Measurements from ENCODE around the gene FXYD1. TPM values are rescaled to one million over a fixed set of nuclear protein-coding genes. Genes with fewer than 3 reads are reported as not detected.

The FXYD1 gene
- polyA plus RNA-seq, 3 donors, result 16.1 to 22.5 (median 20.2) TPM

- no peak for DNase-seq (ENCODE audit: low read depth in 3 of 3, low spot score in 2 of 3)
Observed at GRCh38 chr19:35106898-35107541, 31.6 kb upstream of the FXYD1 start.

DNA sequence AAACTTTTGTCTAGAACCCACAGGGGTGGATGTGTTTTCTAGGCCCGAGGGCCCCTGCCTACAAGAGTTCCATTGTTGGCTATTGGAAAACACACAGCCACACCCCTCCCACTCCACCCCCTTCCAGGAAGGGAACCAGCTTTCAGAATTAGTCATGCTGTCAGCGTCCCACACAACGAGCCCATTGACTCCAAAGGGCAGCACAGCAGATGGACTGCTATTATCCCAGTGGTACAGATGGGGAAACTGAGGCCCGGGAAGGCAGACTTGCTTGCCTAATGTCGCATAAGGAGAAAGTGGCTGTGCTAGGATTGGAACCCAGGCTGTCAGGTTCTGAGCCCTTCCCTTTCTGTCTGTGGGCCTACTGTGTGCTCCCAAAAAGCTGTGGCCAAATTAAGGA is 31.1 kb upstream of the FXYD1 start:
- no peak for DNase-seq (ENCODE audit: low read depth in 3 of 3, low spot score in 2 of 3)

GRCh38 chr19:35108730-35109129 is 29.9 kb upstream of the FXYD1 start:
- no peak for DNase-seq (ENCODE audit: low read depth in 3 of 3, low spot score in 2 of 3)

DNA sequence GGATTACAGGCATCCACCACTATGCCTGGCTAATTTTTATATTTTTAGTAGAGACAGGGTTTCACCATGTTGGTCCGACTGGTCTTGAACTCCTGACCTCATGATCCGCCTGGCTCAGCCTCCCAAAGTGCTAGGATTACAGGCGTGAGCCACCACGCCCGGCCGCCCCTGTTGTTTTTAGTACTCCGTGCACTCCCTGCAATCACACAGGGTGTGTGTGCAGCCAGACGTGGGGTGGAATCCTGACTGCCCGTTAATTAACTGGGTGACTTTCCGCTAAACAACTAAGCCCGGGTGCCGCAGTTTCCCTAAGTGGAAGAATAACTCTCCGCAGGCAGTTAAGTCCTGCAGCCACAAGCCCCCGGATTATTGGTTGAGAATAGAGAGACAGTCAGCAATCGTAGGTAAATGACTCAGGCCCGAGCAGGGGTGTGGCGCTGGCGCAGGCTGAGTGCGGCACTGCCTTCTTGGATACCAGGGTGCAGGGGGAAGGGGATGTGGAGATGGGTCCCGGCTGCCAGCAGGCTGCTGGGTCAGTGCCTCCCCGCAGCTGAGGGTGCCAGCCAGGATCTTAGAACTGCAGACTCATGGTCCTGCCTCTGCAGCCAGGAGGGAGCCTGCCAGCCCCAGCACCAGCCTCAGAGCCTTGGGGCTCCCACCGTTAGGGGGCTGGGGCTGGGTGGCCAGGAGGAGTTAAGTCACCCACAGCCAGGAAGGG is 29.1 kb upstream of the FXYD1 start:
- no peak for DNase-seq (ENCODE audit: low read depth in 3 of 3, low spot score in 2 of 3)

GRCh38 chr19:35110974-35111373 is 27.6 kb upstream of the FXYD1 start:
- DNase-seq (ENCODE audit: low read depth in 3 of 3, low spot score in 2 of 3), result no peak

- DNase-seq (ENCODE audit: low read depth in 3 of 3, low spot score in 2 of 3), result no peak
Observed at GRCh38 chr19:35112995-35113688, 25.5 kb upstream of the FXYD1 start.

DNA sequence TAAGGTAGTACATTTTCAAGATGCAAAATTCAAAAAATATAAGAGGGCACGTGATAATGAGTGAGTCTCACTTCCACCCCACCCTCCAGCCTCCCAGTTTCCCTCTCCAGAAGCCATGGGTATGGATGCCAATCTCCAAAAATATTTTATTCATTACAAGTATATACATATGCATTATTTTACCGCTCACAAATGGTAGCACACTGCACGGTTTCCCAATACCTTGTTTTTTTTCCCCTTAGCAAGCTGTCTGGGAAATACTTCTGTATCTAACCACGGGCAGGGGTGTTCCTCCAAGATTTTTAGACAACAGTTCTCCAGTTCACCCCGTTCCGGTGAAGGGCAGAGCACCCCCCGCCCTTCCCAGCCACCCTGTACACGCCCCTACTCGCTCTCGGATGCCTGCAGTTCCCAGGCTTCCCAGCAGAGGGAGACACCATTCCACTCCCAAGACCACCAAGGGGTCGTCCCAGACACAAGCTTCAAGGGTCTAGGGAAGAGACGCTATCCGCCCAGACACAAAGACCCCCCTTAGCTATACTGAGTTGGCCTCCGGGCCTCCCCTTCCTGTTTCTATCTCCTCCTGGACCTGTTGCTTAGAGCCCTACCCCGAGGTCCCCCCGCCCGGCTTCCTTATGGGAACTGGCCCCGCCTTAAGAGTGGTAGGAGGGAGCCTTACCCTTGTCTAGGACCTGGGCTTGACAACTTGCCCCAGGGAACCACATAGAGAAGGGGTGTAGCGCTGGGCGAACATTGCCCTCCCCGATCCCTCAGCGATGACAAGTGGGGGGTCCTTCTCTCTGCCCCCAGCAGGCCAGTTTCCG is 24.1 kb upstream of the FXYD1 start:
- DNase-seq (ENCODE audit: low read depth in 3 of 3, low spot score in 2 of 3), result peak in 2 of 3 donors; percentile 69 to 72

DNA sequence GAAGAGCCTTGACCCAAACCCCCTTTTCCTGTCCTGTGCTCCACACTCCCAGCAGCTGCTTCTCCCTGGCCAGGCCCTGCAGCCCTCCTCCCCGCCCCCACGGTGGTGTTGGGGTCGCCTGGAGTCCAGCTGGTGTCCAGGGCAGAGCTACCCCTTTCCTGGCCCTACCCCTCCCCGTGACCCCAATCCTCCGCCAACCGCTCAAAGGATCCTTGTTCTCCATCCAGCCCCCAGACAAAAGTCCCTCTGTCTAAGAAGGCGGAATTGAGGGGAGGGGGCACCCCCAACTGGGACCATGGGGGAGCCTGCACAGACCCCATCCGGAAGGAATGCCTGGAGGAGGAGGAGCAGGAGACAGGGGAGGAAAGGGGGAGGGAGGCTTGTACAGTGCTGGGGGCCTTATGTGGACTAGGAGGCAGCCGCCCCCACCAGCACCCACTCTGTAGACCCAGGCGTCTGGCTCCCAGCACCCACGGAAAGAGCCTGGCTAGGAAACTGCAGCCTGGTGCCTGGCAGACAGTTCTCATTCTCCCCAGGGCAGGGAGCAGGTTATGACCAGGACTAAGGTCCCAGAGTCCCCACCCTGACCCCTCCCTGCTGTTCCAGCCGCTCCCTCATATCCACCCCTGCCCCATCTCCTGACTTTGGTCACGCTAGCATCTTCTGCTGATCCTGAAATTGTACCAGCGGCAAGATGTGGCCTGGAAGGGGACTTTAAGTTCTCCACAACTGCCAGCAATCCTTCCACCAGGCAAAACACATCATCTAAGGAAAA is 23.3 kb upstream of the FXYD1 start, which contains the start of gene FXYD3:
FXYD3 (plus strand) TSS at position 647 of the 775 bp plus-strand sequence. CDS start 3,554 bp downstream, outside the sequence.
- no peak for DNase-seq (ENCODE audit: low read depth in 3 of 3, low spot score in 2 of 3)

DNA sequence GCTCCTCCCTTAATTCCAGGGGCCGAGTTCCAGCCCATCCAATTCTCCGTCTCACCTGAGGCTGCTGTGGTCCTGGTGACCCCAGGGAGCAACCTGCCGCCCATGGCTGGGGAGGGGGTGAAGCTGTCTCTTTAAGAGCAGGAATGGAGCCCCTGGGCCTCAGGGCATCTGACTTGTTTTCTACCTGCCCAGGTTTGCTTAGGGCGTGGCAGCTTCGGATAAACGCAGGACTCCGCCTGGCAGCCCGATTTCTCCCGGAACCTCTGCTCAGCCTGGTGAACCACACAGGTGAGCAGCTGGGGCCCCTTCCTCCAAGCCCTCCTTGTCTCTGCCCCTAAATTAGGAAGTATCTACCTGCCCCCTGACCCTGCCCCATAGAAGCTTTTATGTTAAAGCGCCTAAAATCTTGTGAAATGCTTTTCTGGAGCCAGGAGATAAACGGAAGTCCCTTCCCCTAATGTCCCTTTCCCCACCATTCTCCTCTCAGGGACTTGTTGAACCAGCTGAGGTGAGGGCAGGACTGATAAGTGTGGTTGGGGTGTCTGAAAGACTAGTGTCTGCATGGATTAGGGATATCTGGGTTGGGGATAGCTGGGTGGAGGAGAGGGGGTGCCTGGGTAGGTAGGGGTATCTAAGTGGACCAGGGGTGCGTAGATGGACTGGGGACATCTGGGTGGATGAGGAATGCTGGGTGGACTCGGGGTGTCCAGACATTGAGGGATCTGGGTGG is 22.4 kb upstream of the FXYD1 start:
- DNase-seq (ENCODE audit: low read depth in 3 of 3, low spot score in 2 of 3), result no peak

GRCh38 chr19:35117116-35117515 is 21.5 kb upstream of the FXYD1 start:
- DNase-seq (ENCODE audit: low read depth in 3 of 3, low spot score in 2 of 3), result no peak

GRCh38 chr19:35117799-35118198 is 20.8 kb upstream of the FXYD1 start:
- DNase-seq (ENCODE audit: low read depth in 3 of 3, low spot score in 2 of 3), result no peak

DNA sequence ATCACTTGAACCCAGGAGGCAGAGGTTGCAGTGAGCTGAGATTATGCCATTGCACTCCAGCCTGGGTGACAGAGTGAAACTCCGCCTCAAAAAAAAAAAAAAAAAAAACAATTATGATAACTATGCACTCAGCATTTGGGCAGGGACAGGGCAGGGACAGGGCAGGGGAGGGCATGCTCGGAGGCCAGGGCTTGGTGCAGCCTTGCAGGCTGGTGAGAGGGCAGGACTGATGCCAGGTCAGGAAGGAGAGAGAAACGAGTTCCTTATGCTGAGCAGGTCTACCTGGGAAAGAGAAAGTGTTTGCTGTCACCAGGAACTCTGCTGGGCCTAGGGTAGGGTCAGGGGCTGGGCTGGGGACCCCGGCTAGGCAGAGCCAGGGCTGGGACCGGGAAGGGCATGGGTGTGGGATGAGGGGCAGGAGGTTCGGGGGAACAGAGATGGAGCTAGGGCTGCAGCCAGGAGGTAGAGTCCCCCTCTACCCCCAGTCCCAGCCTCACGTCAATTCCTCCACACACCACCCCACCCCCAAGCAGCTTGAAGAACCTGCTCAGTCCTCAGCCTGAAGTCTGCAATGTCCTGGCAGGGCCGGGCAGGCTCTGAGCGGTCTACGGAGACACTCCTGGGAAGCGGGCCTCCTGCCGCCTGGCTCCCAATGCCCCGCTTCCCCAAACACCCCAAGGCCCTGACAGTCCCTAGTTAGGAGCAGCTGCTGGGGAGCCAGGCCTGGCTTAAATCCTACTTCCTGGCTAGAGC is 20.2 kb upstream of the FXYD1 start:
- no peak for DNase-seq (ENCODE audit: low read depth in 3 of 3, low spot score in 2 of 3)

- no peak for DNase-seq (ENCODE audit: low read depth in 3 of 3, low spot score in 2 of 3)
Observed at GRCh38 chr19:35119091-35119490, 19.5 kb upstream of the FXYD1 start.

- no peak for DNase-seq (ENCODE audit: low read depth in 3 of 3, low spot score in 2 of 3)
Observed at GRCh38 chr19:35119578-35120155, 19.0 kb upstream of the FXYD1 start.

DNA sequence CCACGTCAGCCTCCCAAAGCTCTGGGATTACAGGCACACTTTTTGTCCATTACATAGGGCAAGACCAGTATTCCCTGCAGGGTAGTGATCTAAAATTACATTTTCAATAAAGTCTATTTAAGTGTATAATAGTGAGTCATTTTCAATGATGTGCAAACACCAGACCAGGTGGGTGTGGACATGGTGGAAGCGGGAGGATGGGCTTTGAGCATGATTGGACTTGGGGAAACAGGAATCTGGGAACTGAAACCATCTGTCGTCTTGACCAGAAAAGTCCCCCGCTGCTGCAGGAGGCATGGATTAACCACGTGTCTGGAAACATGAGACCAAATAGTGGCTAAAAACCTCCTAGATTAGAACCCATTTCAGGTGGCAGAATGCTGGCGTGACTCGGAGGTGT is 18.1 kb upstream of the FXYD1 start:
- no peak for DNase-seq (ENCODE audit: low read depth in 3 of 3, low spot score in 2 of 3)

DNA sequence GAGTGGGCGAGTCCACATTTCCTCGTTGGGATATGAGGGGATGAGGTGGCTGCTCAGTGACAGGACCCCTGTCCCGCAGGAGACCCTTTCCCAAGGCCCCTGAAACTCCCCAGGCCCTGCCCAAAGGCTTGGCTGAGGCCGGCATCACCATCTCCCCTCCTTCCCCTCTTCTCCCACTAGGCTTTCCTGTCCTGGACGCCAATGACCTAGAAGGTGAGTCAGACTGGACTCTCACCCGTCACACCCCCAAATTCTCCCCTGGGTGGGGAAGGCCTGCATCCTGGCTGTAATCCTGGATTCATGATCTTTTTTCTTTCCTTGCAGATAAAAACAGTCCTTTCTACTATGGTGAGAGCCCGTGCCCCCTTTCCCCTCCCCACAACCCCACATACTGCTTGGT is 17.7 kb upstream of the FXYD1 start:
- no peak for DNase-seq (ENCODE audit: low read depth in 3 of 3, low spot score in 2 of 3)

GRCh38 chr19:35122687-35123551 is 15.7 kb upstream of the FXYD1 start:
- DNase-seq (ENCODE audit: low read depth in 3 of 3, low spot score in 2 of 3), result no peak

Measured in right renal cortex interstitium (tissue), 3 donors.